Progenitor cell of endocrine pancreas (in vitro differentiated cells): ENCODE measurements around the gene WNT7A. TPM values are rescaled to one million over a fixed set of nuclear protein-coding genes. Genes with fewer than 3 reads are reported as not detected.

ENCODE experiments used
- DNase-seq: peaks from one replicate; pipeline ENCODE4 v3.0.0; 2021; ENCODE audit warnings: low spot score; ENCODE audit not compliant: unreplicated experiment
- H3K27ac Mint-ChIP-seq: 2 replicates; pipeline ENCODE4 v1.8.0; 2021; ENCODE audit warnings: mild to moderate bottlenecking, moderate library complexity, mixed read lengths
- H3K27me3 Mint-ChIP-seq: 2 replicates; pipeline ENCODE4 v1.8.0; 2021; ENCODE audit warnings: mixed read lengths
- H3K36me3 Mint-ChIP-seq: 2 replicates; pipeline ENCODE4 v1.8.0; 2022; ENCODE audit warnings: mixed read lengths; ENCODE audit not compliant: insufficient read depth
- H3K4me1 Mint-ChIP-seq: 2 replicates; pipeline ENCODE4 v1.8.0; 2021; ENCODE audit warnings: low read depth, mixed read lengths
- H3K4me3 Mint-ChIP-seq: 2 replicates; pipeline ENCODE4 v1.8.0; 2021; ENCODE audit warnings: low read depth, mild to moderate bottlenecking, moderate library complexity, mixed read lengths
- H3K9me3 Mint-ChIP-seq: 2 replicates; pipeline ENCODE4 v1.8.0; 2021; ENCODE audit warnings: low read depth, mixed read lengths
- CTCF ChIP-seq: fragments of 200-600 bp; sonication (generic); IDR thresholded peaks from one replicate; pipeline ENCODE4 v1.5.0; 2021; ENCODE audit warnings: antibody characterized with exemption, mild to moderate bottlenecking; ENCODE audit not compliant: unreplicated experiment
- total RNA-seq: library from RNA; stranded (reverse); gene quantifications from 2 replicates; pipeline ENCODE4 v1.2.1, GENCODE V29; 2021

Gene WNT7A
- total RNA-seq, 1 donor from 2014 or later = not detected

- TF ChIP-seq CTCF = no peak
Observed at GRCh38 chr3:13825821-13826220, 54.0 kb downstream of the WNT7A start.

GRCh38 chr3:13825311-13825579 is 54.6 kb downstream of the WNT7A start:
- H3K36me3 Mint-ChIP-seq = no peaks in the 10 kb centered on the region
- H3K9me3 Mint-ChIP-seq = no peaks in the 10 kb centered on the region
- H3K4me1 Mint-ChIP-seq = no peaks in the 10 kb centered on the region
- H3K27ac Mint-ChIP-seq = no peak overlapping the region
- DNase-seq = no peak
- no peak overlapping the region for H3K4me3 Mint-ChIP-seq
- no peak for TF ChIP-seq CTCF
- H3K27me3 Mint-ChIP-seq = peaks cover 27% of the 10 kb centered on the region

More at GRCh38 chr3:13825821-13826220, 54.0 kb downstream of the WNT7A start:
- H3K27ac Mint-ChIP-seq = peak overlapping the region; percentile 9
- no peaks in the 10 kb centered on the region for H3K36me3 Mint-ChIP-seq
- no peak overlapping the region for H3K4me3 Mint-ChIP-seq
- H3K9me3 Mint-ChIP-seq = no peaks in the 10 kb centered on the region
- H3K4me1 Mint-ChIP-seq = no peaks in the 10 kb centered on the region
- H3K27me3 Mint-ChIP-seq = peaks cover 30% of the 10 kb centered on the region
- no peak for DNase-seq

- no peak overlapping the region for H3K27ac Mint-ChIP-seq
- no peak for TF ChIP-seq CTCF
- no peak overlapping the region for H3K4me3 Mint-ChIP-seq
Observed at GRCh38 chr3:13824521-13825310, 55.2 kb downstream of the WNT7A start.

GRCh38 chr3:13823692-13824091 is 56.2 kb downstream of the WNT7A start:
- no peak for DNase-seq
- no peak for TF ChIP-seq CTCF
- no peaks in the 10 kb centered on the region for H3K9me3 Mint-ChIP-seq
- no peaks in the 10 kb centered on the region for H3K36me3 Mint-ChIP-seq
- no peak overlapping the region for H3K27ac Mint-ChIP-seq
- H3K27me3 Mint-ChIP-seq = peaks cover 20% of the 10 kb centered on the region
- no peak overlapping the region for H3K4me3 Mint-ChIP-seq
- H3K4me1 Mint-ChIP-seq = no peaks in the 10 kb centered on the region

More at GRCh38 chr3:13824521-13825310, 55.2 kb downstream of the WNT7A start:
- Mint-ChIP-seq H3K9me3 (no peaks in the 10 kb centered on the region), H3K4me1 (no peaks in the 10 kb centered on the region), H3K27me3 (peaks cover 26% of the 10 kb centered on the region), H3K36me3 (no peaks in the 10 kb centered on the region)
- DNase-seq = no peak

- Mint-ChIP-seq H3K27me3 (peaks cover 20% of the 10 kb centered on the region), H3K4me3 (no peak overlapping the region), H3K9me3 (peaks cover 4% of the 10 kb centered on the region), H3K36me3 (no peaks in the 10 kb centered on the region), H3K27ac (no peak overlapping the region), H3K4me1 (no peaks in the 10 kb centered on the region)
- no peak for TF ChIP-seq CTCF
- DNase-seq = no peak
Observed at GRCh38 chr3:13822871-13823585, 56.8 kb downstream of the WNT7A start.
